ENCODE data around the gene ABI3BP.

GRCh38 chr3:100754563-100755334, 238.5 kb downstream of the ABI3BP start:
- TF ChIP-seq CTCF (IDR thresholded peaks at IDR 0.05 in 2 of 3, conservative IDR thresholded peaks at IDR 0.05 in 1 of 3; ENCODE audit: control insufficient read depth in 2 of 3, extremely low read depth in 1 of 3, insufficient read depth in 1 of 3, low read depth in 3 of 3, low read length in 3 of 3) (no peak), STAT3 (IDR thresholded peaks at IDR 0.05; ENCODE audit: low read depth, low read length) (no peak), POLR2AphosphoS5 (IDR thresholded peaks at IDR 0.05; ENCODE audit: low read length) (no peak), SIN3A (IDR thresholded peaks at IDR 0.05; ENCODE audit: low read depth, low read length) (no peak), PRDM15 (CRISPR knock-in tag; IDR thresholded peaks at IDR 0.05) (no peak)
